GM12878 (cell line): ENCODE results near the gene FCER2. TPM values are rescaled to one million over a fixed set of nuclear protein-coding genes. Genes with fewer than 3 reads are reported as not detected.

ENCODE experiments used
- ASH2L ChIP-seq: fragments of 300-600, 200-600 bp; sonication (generic); IDR thresholded peaks from 2 replicates; pipeline ENCODE4 v1.6.1; 2017; ENCODE audit warnings: low read depth, mild to moderate bottlenecking, borderline replicate concordance
- EGR1 ChIP-seq, 2 experiments: IDR thresholded peaks; 1 replicate in 1 of 2; 2 replicates in 1 of 2; pipeline ENCODE4 v1.6.1; 2011 to 2012; ENCODE audit warnings: low read depth in 2 of 2, low read length in 2 of 2, borderline replicate concordance in 1 of 2, mild to moderate bottlenecking in 1 of 2, moderate library complexity in 1 of 2
- GATAD2B ChIP-seq: fragments of 450-650 bp; conservative IDR thresholded peaks from 2 replicates; pipeline ENCODE4 v1.6.1; 2017; ENCODE audit warnings: low read depth, mild to moderate bottlenecking, moderate library complexity
- IKZF1 ChIP-seq: fragments of 450-650 bp; conservative IDR thresholded peaks from 2 replicates; pipeline ENCODE4 v1.6.1; 2017; ENCODE audit warnings: antibody characterized with exemption, mild to moderate bottlenecking
- NR2C2 ChIP-seq: IDR thresholded peaks from 2 replicates; pipeline ENCODE4 v1.6.1; 2011; ENCODE audit warnings: borderline replicate concordance, low read depth; ENCODE audit not compliant: control insufficient read depth, insufficient read length
- RAD21 ChIP-seq: IDR thresholded peaks from 2 replicates; pipeline ENCODE4 v1.6.1; 2011; ENCODE audit warnings: mild to moderate bottlenecking, low read depth, low read length, moderate library complexity; ENCODE audit not compliant: insufficient read depth
- SIN3A ChIP-seq: IDR thresholded peaks from 2 replicates; pipeline ENCODE4 v1.6.1; 2012; ENCODE audit warnings: low read depth, low read length, improper control_type of control experiment
- SMAD5 ChIP-seq: IDR thresholded peaks from 2 replicates; pipeline ENCODE4 v1.6.1; 2016; ENCODE audit warnings: antibody characterized with exemption, low read depth
- polyA plus RNA-seq, 11 experiments: library from polyadenylated mRNA; depleted of rRNA in 4 of 11; unstranded in 6 of 11; stranded (reverse) in 5 of 11; fragments of >200 nt; fragmentation: Nextera tagmentation in 4 of 11; fragmentation: Illumina TruSeq in 1 of 11; extraction: Ambion mirVana in 4 of 11; extraction: Trizol in 1 of 11; gene quantifications; 1 replicate in 1 of 11; 2 replicates in 10 of 11; pipeline versions ENCODE4 v1.2.1 to v1.2.3, GENCODE V29; 2011 to 2016; ENCODE audit warnings: inconsistent platforms in 2 of 11, missing spikeins in 2 of 11, low read depth in 1 of 11
- total RNA-seq, 4 experiments: library from RNA; depleted of rRNA in 3 of 4; stranded (reverse); fragments of >200 nt in 3 of 4; fragmentation: Illumina TruSeq in 1 of 4; extraction: Trizol in 1 of 4; gene quantifications; 2 replicates each; pipeline versions ENCODE4 v1.2.1 to v1.2.3, GENCODE V29; 2013 to 2021
- TF ChIP-seq, protein P1 (sequence below): IDR thresholded peaks from 2 replicates; pipeline ENCODE4 v1.6.1; 2012; ENCODE audit warnings: improper control_type of control experiment, low read depth, low read length; ENCODE audit not compliant: insufficient replicate concordance
- TF ChIP-seq, protein P2 (sequence below): fragments of 450-650 bp; conservative IDR thresholded peaks from 2 replicates; pipeline ENCODE4 v1.6.1; 2017; ENCODE audit warnings: mild to moderate bottlenecking, moderate library complexity
- TF ChIP-seq, protein P3 (sequence below): fragments of 450-650 bp; formaldehyde crosslinking; IDR thresholded peaks from 2 replicates; pipeline ENCODE4 v1.5.0; 2022; ENCODE audit warnings: mild to moderate bottlenecking, missing genetic modification characterization
- TF ChIP-seq, protein P4 (sequence below): IDR thresholded peaks from 2 replicates; pipeline ENCODE4 v1.6.1; 2012; ENCODE audit warnings: low read length, inconsistent platforms
- TF ChIP-seq, protein P5 (sequence below): fragments of 450-650 bp; IDR thresholded peaks from 2 replicates; pipeline ENCODE4 v1.6.1; 2017; ENCODE audit warnings: mild to moderate bottlenecking, moderate library complexity

FCER2 gene
- total and polyA plus RNA-seq, 10 of the 15 experiments (the other 5 are each of a cell fraction or from before 2014, with no cell fraction given), result 44.0 to 424 (median 241) TPM

DNA sequence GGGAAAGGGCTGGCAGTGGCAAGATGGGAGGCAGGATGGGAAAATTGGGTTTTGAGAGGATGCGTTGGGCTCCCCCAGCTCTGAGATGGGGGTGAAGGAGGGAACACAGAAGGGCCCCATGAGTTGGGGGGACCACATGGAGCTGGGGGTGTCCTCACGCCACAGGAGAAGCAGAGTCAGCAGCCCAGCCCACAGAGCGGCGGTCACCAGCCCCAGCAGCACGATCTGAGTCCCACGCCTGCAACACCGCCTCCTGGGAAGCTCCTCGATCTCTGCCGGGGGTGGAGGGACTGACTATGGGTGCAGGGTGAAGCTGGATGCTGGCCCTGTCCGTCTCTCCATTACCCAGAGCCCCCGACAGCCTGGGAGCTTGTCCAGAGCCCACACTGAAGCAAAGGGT lies 3.3 kb downstream of the FCER2 start (continued):
- TF ChIP-seq, protein P1, sequence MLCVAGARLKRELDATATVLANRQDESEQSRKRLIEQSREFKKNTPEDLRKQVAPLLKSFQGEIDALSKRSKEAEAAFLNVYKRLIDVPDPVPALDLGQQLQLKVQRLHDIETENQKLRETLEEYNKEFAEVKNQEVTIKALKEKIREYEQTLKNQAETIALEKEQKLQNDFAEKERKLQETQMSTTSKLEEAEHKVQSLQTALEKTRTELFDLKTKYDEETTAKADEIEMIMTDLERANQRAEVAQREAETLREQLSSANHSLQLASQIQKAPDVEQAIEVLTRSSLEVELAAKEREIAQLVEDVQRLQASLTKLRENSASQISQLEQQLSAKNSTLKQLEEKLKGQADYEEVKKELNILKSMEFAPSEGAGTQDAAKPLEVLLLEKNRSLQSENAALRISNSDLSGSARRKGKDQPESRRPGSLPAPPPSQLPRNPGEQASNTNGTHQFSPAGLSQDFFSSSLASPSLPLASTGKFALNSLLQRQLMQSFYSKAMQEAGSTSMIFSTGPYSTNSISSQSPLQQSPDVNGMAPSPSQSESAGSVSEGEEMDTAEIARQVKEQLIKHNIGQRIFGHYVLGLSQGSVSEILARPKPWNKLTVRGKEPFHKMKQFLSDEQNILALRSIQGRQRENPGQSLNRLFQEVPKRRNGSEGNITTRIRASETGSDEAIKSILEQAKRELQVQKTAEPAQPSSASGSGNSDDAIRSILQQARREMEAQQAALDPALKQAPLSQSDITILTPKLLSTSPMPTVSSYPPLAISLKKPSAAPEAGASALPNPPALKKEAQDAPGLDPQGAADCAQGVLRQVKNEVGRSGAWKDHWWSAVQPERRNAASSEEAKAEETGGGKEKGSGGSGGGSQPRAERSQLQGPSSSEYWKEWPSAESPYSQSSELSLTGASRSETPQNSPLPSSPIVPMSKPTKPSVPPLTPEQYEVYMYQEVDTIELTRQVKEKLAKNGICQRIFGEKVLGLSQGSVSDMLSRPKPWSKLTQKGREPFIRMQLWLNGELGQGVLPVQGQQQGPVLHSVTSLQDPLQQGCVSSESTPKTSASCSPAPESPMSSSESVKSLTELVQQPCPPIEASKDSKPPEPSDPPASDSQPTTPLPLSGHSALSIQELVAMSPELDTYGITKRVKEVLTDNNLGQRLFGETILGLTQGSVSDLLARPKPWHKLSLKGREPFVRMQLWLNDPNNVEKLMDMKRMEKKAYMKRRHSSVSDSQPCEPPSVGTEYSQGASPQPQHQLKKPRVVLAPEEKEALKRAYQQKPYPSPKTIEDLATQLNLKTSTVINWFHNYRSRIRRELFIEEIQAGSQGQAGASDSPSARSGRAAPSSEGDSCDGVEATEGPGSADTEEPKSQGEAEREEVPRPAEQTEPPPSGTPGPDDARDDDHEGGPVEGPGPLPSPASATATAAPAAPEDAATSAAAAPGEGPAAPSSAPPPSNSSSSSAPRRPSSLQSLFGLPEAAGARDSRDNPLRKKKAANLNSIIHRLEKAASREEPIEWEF, result no peak
- TF ChIP-seq RAD21, result no peak
- TF ChIP-seq SMAD5, result no peak
- no peak for TF ChIP-seq NR2C2
- no peak for TF ChIP-seq EGR1 (IDR thresholded peaks at IDR 0.05; ENCODE audit: borderline replicate concordance in 1 of 2, low read depth in 2 of 2, low read length in 2 of 2)
- TF ChIP-seq, protein P2, sequence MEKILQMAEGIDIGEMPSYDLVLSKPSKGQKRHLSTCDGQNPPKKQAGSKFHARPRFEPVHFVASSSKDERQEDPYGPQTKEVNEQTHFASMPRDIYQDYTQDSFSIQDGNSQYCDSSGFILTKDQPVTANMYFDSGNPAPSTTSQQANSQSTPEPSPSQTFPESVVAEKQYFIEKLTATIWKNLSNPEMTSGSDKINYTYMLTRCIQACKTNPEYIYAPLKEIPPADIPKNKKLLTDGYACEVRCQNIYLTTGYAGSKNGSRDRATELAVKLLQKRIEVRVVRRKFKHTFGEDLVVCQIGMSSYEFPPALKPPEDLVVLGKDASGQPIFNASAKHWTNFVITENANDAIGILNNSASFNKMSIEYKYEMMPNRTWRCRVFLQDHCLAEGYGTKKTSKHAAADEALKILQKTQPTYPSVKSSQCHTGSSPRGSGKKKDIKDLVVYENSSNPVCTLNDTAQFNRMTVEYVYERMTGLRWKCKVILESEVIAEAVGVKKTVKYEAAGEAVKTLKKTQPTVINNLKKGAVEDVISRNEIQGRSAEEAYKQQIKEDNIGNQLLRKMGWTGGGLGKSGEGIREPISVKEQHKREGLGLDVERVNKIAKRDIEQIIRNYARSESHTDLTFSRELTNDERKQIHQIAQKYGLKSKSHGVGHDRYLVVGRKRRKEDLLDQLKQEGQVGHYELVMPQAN, result no peak
- TF ChIP-seq, protein P3, sequence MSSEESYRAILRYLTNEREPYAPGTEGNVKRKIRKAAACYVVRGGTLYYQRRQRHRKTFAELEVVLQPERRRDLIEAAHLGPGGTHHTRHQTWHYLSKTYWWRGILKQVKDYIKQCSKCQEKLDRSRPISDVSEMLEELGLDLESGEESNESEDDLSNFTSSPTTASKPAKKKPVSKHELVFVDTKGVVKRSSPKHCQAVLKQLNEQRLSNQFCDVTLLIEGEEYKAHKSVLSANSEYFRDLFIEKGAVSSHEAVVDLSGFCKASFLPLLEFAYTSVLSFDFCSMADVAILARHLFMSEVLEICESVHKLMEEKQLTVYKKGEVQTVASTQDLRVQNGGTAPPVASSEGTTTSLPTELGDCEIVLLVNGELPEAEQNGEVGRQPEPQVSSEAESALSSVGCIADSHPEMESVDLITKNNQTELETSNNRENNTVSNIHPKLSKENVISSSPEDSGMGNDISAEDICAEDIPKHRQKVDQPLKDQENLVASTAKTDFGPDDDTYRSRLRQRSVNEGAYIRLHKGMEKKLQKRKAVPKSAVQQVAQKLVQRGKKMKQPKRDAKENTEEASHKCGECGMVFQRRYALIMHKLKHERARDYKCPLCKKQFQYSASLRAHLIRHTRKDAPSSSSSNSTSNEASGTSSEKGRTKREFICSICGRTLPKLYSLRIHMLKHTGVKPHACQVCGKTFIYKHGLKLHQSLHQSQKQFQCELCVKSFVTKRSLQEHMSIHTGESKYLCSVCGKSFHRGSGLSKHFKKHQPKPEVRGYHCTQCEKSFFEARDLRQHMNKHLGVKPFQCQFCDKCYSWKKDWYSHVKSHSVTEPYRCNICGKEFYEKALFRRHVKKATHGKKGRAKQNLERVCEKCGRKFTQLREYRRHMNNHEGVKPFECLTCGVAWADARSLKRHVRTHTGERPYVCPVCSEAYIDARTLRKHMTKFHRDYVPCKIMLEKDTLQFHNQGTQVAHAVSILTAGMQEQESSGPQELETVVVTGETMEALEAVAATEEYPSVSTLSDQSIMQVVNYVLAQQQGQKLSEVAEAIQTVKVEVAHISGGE (CRISPR knock-in tag), result no peak
- TF ChIP-seq, protein P4, sequence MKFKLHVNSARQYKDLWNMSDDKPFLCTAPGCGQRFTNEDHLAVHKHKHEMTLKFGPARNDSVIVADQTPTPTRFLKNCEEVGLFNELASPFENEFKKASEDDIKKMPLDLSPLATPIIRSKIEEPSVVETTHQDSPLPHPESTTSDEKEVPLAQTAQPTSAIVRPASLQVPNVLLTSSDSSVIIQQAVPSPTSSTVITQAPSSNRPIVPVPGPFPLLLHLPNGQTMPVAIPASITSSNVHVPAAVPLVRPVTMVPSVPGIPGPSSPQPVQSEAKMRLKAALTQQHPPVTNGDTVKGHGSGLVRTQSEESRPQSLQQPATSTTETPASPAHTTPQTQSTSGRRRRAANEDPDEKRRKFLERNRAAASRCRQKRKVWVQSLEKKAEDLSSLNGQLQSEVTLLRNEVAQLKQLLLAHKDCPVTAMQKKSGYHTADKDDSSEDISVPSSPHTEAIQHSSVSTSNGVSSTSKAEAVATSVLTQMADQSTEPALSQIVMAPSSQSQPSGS, result no peak
- TF ChIP-seq, protein P5, sequence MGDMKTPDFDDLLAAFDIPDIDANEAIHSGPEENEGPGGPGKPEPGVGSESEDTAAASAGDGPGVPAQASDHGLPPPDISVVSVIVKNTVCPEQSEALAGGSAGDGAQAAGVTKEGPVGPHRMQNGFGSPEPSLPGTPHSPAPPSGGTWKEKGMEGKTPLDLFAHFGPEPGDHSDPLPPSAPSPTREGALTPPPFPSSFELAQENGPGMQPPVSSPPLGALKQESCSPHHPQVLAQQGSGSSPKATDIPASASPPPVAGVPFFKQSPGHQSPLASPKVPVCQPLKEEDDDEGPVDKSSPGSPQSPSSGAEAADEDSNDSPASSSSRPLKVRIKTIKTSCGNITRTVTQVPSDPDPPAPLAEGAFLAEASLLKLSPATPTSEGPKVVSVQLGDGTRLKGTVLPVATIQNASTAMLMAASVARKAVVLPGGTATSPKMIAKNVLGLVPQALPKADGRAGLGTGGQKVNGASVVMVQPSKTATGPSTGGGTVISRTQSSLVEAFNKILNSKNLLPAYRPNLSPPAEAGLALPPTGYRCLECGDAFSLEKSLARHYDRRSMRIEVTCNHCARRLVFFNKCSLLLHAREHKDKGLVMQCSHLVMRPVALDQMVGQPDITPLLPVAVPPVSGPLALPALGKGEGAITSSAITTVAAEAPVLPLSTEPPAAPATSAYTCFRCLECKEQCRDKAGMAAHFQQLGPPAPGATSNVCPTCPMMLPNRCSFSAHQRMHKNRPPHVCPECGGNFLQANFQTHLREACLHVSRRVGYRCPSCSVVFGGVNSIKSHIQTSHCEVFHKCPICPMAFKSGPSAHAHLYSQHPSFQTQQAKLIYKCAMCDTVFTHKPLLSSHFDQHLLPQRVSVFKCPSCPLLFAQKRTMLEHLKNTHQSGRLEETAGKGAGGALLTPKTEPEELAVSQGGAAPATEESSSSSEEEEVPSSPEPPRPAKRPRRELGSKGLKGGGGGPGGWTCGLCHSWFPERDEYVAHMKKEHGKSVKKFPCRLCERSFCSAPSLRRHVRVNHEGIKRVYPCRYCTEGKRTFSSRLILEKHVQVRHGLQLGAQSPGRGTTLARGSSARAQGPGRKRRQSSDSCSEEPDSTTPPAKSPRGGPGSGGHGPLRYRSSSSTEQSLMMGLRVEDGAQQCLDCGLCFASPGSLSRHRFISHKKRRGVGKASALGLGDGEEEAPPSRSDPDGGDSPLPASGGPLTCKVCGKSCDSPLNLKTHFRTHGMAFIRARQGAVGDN, result 0 out of 2 replicates have a peak, but pooled peaks have one; percentile 51
- TF ChIP-seq GATAD2B, result peak; percentile 21; the same call in 1 of the 2 replicates
- no peak for TF ChIP-seq ASH2L
- no peak for TF ChIP-seq SIN3A
- TF ChIP-seq IKZF1, result peak; percentile 53
- TF ChIP-seq, all 136 proteins: peak for 5
